ENCODE results near the gene GPN1. TPM values are rescaled to one million over a fixed set of nuclear protein-coding genes. Genes with fewer than 3 reads are reported as not detected.

The GPN1 gene
- total RNA-seq, 4 donors from 2014 or later = 18.8 to 28.1 (median 22.7) TPM

DNA sequence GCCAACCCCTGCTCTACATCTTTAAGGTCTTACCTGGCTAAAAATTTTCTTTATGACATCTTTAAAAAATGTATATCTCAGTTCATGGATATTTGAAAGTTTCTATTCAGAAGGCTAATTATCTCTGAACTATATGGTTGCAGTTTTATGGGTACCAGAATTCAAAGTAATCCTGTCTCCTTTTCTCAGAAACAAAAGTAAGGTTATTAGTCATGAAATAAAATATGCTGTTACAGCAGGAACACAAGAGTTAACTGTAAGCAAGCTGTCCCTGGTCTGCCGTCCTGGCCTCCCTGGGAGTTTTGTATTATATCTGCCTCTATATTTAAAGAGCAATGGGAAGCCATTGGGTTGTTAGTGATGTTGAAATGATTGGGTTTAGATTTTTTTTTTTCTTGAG is 68.8 kb downstream of the GPN1 start:
- no peak for DNase-seq (ENCODE audit: extremely low spot score)
- Histone ChIP-seq H3K27ac (replicated peaks in 1 of 4) (no peak overlapping the region), H3K4me1 (no peaks in the 10 kb centered on the region), H3K27me3 (no peaks in the 10 kb centered on the region), H3K9me3 (no peaks in the 10 kb centered on the region), H3K36me3 (peaks cover 23 to 55% (median 40%) of the 10 kb centered on the region in 4 donors), H3K4me3 (no peak overlapping the region)
- 76% methylated on average over 1 of the region's 1 CpG for WGBS
- intact Hi-C loops (cut with DNase I) = no loop called here
- TF ChIP-seq CTCF (IDR thresholded peaks at IDR 0.05) = no peak
- no peak for TF ChIP-seq POLR2A (IDR thresholded peaks at IDR 0.05; ENCODE audit: low read depth)
- TF ChIP-seq POLR2AphosphoS5 (IDR thresholded peaks at IDR 0.05) = no peak
- no peak for TF ChIP-seq EP300 (IDR thresholded peaks at IDR 0.05)

Small RNAs within 50 kb of the gene (small RNA-seq; reads per million reads assigned to genes)
- gene RF00340 = 0 reads per million in 3 donors

Other genes with a start within 250 kb of the GPN1 start
- gene ZNF513, start 248.3 kb upstream of the GPN1 start, total RNA-seq = 10 to 100 TPM in 3 of 4 donors, 1 to 10 TPM in 1; 8.3 to 14.5 (median 11.4) TPM
- gene PPM1G, start 219.5 kb upstream of the GPN1 start, total RNA-seq = 10 to 100 TPM; 46.1 to 71.8 (median 62.7) TPM
- 10 to 100 TPM; 74.8 to 96.0 (median 85.8) TPM for gene NRBP1, start 200.4 kb upstream of the GPN1 start, total RNA-seq
- under 1 TPM in 1 of 4 donors, not detected in 3; 0.45 TPM for gene KRTCAP3, start 186.7 kb upstream of the GPN1 start, total RNA-seq
- 10 to 100 TPM; 12.1 to 29.7 (median 25.0) TPM for gene IFT172, start 139.3 kb upstream of the GPN1 start, total RNA-seq
- gene FNDC4, start 133.8 kb upstream of the GPN1 start, total RNA-seq = 10 to 100 TPM in 2 of 4 donors, 1 to 10 TPM in 2; 3.3 to 12.6 (median 9.8) TPM
- gene GCKR, start 132.2 kb upstream of the GPN1 start, total RNA-seq = under 1 TPM in 1 of 4 donors, not detected in 3; 0.23 TPM
- 10 to 100 TPM; 29.5 to 39.3 (median 33.7) TPM for gene ZNF512, start 46.0 kb upstream of the GPN1 start, total RNA-seq
- 1 to 10 TPM; 2.7 to 6.2 (median 5.2) TPM for gene CCDC121, start within 50 bp of the GPN1 start, total RNA-seq
- gene SUPT7L, start 34.6 kb downstream of the GPN1 start, total RNA-seq = 10 to 100 TPM; 18.5 to 23.1 (median 20.7) TPM
- 10 to 100 TPM; 16.7 to 22.8 (median 20.1) TPM for gene SLC4A1AP, start 34.8 kb downstream of the GPN1 start, total RNA-seq
- 100 to 1,000 TPM; 283 to 500 (median 345) TPM for gene MRPL33, start 142.7 kb downstream of the GPN1 start, total RNA-seq